HFFc6 (cell line): ENCODE results near the gene MPPED1. TPM values are rescaled to one million over a fixed set of nuclear protein-coding genes. Genes with fewer than 3 reads are reported as not detected.

Experiments
- DNase-seq: peaks from one replicate; pipeline ENCODE4 v3.0.0-alpha.2; 2018
- H3K27ac Mint-ChIP-seq: 2 replicates; pipeline ENCODE4 v1.8.0; 2020; ENCODE audit warnings: mild to moderate bottlenecking, mixed read lengths
- H3K27me3 Mint-ChIP-seq: 2 replicates; pipeline ENCODE4 v1.8.0; 2021; ENCODE audit warnings: mild to moderate bottlenecking, moderate library complexity, mixed read lengths; ENCODE audit not compliant: insufficient read depth
- H3K36me3 Mint-ChIP-seq: 2 replicates; pipeline ENCODE4 v1.8.0; 2021; ENCODE audit warnings: low read depth, mixed read lengths
- H3K4me1 Mint-ChIP-seq: 2 replicates; pipeline ENCODE4 v1.8.0; 2020; ENCODE audit warnings: low read depth, mixed read lengths
- H3K4me3 Mint-ChIP-seq: 2 replicates; pipeline ENCODE4 v1.8.0; 2020; ENCODE audit warnings: mild to moderate bottlenecking, moderate library complexity, mixed read lengths
- H3K9me3 Mint-ChIP-seq: 2 replicates; pipeline ENCODE4 v1.8.0; 2020; ENCODE audit warnings: mild to moderate bottlenecking, mixed read lengths
- total RNA-seq, 6 experiments: library from RNA; stranded (reverse); fragmentation: NEBNext Ultra II Directional; extraction: Animal tissue kit (Norgen Biotek cat#: 25700); gene quantifications; 2 replicates in 1 of 6; 3 replicates in 5 of 6; pipeline ENCODE4 v1.2.3, GENCODE V29; 2021
- TF ChIP-seq, protein P1 (sequence below): fragments of 200-600 bp; sonication (generic); IDR thresholded peaks from 2 replicates; pipeline ENCODE4 v1.5.0; 2021; ENCODE audit warnings: antibody characterized with exemption, mild to moderate bottlenecking

The MPPED1 gene
- total RNA-seq, 6 experiments from 2014 or later: not detected

DNA sequence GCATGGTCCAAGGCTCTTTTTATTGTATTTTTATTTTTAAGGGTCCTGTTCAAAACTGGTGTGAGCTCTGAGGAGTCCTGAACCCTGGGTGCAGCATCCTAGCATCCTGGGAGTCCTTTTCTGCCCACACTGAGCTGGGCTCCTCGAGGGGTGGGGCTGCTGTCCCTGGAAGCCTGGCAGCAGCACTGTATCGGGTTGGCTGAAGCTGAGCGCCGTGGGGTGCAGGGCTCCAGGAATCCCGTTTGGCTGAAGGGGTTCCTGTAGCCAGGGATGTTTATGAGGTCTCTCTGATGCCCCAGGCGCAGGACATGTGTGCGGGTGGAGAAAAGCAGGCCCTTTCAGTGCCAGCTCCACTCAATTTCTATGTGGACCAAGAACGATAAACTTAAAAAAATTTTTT is 95.4 kb downstream of the MPPED1 start:
- Mint-ChIP-seq H3K4me1 (no peaks in the 10 kb centered on the region), H3K36me3 (no peaks in the 10 kb centered on the region), H3K4me3 (no peak overlapping the region), H3K27ac (no peak overlapping the region), H3K9me3 (peaks cover 36% of the 10 kb centered on the region), H3K27me3 (no peaks in the 10 kb centered on the region; the same call in 1 of the 2 replicates)
- no peak for DNase-seq
- TF ChIP-seq, protein P1, sequence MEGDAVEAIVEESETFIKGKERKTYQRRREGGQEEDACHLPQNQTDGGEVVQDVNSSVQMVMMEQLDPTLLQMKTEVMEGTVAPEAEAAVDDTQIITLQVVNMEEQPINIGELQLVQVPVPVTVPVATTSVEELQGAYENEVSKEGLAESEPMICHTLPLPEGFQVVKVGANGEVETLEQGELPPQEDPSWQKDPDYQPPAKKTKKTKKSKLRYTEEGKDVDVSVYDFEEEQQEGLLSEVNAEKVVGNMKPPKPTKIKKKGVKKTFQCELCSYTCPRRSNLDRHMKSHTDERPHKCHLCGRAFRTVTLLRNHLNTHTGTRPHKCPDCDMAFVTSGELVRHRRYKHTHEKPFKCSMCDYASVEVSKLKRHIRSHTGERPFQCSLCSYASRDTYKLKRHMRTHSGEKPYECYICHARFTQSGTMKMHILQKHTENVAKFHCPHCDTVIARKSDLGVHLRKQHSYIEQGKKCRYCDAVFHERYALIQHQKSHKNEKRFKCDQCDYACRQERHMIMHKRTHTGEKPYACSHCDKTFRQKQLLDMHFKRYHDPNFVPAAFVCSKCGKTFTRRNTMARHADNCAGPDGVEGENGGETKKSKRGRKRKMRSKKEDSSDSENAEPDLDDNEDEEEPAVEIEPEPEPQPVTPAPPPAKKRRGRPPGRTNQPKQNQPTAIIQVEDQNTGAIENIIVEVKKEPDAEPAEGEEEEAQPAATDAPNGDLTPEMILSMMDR: no peak

- no peak for DNase-seq
- Mint-ChIP-seq H3K36me3 (peaks cover 5% of the 10 kb centered on the region; the same call in 1 of the 2 replicates), H3K4me1 (no peaks in the 10 kb centered on the region), H3K4me3 (no peak overlapping the region), H3K27ac (no peak overlapping the region), H3K27me3 (no peaks in the 10 kb centered on the region; the same call in 1 of the 2 replicates), H3K9me3 (peaks cover 43% of the 10 kb centered on the region)
- TF ChIP-seq, protein P1: no peak
Observed at GRCh38 chr22:43508489-43508888, 96.7 kb downstream of the MPPED1 start.

DNA sequence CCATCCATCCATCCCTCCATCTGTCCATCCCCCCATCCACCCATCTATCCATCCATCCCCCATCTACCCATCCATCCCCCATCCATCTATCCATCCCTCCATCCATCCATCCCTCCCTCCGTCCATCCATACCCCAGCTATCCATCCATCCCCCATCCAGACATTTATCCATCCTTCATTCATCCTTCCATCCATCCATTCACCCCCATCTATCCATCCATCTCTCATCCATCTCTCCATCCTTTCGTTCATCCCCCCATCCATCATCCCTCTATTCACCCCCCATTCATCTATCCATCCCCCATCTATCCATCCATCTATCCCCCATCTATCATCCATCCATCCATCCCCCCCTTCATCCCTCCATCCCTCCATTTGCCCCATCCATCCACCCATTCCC is 97.5 kb downstream of the MPPED1 start:
- H3K36me3 Mint-ChIP-seq: peaks cover 5% of the 10 kb centered on the region; the same call in 1 of the 2 replicates
- no peak overlapping the region for H3K4me3 Mint-ChIP-seq
- H3K27me3 Mint-ChIP-seq: no peaks in the 10 kb centered on the region; the same call in 1 of the 2 replicates
- H3K9me3 Mint-ChIP-seq: peaks cover 48% of the 10 kb centered on the region
- no peak overlapping the region for H3K27ac Mint-ChIP-seq
- no peaks in the 10 kb centered on the region for H3K4me1 Mint-ChIP-seq
- no peak for DNase-seq
- TF ChIP-seq, protein P1: no peak

DNA sequence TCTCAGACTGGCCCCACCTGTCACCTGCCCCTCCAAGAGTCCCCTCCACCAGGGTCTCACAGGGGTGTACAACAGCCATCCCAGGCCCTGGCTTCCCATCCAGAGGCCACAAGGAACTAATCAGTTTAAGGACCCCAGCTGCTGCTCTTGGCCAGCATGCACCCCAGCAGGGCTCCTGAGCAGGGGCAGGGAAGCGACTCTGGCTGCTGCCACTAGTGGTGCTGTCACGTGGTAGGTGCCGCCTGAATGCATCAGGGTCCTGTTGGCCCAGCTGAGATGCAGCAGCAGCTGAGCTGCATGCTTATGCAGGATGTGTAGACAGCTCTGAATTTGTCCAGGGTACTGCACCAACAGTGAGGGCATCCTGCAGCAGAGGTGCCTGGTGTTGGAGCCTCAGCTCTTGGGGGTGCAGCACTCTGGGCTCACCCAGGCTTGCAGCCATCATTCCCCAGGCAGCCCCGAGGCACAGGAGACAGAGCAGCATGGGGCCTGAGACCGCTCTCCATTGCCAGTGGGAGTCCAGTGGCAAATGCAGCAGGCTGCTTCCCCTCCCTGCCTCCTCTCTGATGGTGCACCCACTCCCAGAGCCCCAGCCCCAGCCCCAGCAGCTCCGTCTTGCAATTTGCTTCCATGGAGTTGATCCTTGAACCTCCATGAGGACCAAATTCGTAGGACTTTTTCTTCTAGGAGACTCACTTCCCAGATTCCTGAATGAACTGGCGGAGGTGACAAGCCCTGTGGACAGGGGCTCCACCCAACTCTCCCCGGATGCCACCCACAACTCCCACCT is 98.7 kb downstream of the MPPED1 start:
- Mint-ChIP-seq H3K36me3 (peaks cover 5% of the 10 kb centered on the region; the same call in 1 of the 2 replicates), H3K4me1 (no peaks in the 10 kb centered on the region), H3K4me3 (no peak overlapping the region), H3K27me3 (no peaks in the 10 kb centered on the region; the same call in 1 of the 2 replicates), H3K9me3 (peaks cover 56% of the 10 kb centered on the region), H3K27ac (no peak overlapping the region)
- TF ChIP-seq, protein P1: no peak
- DNase-seq: no peak

DNA sequence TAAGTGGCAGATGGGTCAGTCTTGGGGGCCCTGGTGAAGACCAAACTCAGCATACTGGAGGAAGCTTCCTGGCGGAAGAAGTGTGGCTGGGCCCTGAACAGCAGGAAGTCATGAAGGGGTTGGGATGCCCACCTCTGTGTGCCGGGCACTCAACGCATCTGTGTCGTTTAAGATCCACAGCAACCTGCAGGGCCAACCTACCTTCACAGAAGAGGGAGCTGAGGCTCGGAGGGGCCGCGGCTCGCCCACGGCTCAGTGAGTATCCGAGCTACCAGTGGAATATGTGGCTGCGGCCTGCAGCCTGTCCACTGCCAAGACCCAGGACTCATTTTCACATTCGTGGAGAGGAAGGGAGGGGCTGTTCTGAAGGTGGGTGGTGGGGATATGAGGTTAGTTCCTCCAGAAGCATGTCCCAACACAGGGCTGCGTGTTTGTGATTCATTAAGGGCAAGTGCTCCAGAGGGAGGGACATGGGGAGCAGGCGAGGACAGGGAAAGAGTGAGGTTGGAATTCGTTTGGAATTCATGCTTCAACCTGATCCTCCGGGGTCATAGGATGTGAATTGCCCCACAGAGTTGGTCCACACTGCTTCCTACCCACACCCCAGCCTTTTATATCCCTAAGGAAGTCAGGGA is 99.6 kb downstream of the MPPED1 start:
- Mint-ChIP-seq H3K9me3 (peaks cover 62% of the 10 kb centered on the region), H3K36me3 (peaks cover 5% of the 10 kb centered on the region; the same call in 1 of the 2 replicates), H3K27ac (no peak overlapping the region), H3K27me3 (no peaks in the 10 kb centered on the region; the same call in 1 of the 2 replicates), H3K4me3 (no peak overlapping the region), H3K4me1 (no peaks in the 10 kb centered on the region)
- no peak for DNase-seq
- TF ChIP-seq, protein P1: no peak
